HG02852 (cell line): Measurements from ENCODE around the gene CDS2.

ENCODE experiments used
- ATAC-seq: cut with Tn5 transposase; IDR thresholded peaks from one replicate; pipeline ENCODE4 v1.9.1; 2021; ENCODE audit warnings: mild to moderate bottlenecking, moderate library complexity; ENCODE audit not compliant: unreplicated experiment

Gene CDS2

GRCh38 chr20:5150226-5151076 lies 23.6 kb downstream of the CDS2 start:
- no peak for ATAC-seq

DNA sequence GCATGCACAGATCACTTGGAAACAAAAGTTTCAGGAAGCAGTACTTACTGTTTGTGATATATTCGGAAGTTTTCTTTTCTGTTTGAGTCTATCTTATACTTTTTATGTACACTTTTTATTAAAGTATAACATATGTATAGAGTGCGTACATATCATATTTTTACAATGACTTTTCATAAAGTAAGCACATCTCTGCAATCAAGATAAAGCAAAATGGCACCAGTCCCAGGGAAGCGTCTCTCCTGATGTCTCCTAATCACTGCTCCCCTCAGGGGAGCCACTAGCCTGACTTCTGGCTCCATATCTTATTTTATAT lies 26.3 kb downstream of the CDS2 start:
- ATAC-seq = no peak

GRCh38 chr20:5153612-5154542 lies 27.1 kb downstream of the CDS2 start:
- no peak for ATAC-seq

DNA sequence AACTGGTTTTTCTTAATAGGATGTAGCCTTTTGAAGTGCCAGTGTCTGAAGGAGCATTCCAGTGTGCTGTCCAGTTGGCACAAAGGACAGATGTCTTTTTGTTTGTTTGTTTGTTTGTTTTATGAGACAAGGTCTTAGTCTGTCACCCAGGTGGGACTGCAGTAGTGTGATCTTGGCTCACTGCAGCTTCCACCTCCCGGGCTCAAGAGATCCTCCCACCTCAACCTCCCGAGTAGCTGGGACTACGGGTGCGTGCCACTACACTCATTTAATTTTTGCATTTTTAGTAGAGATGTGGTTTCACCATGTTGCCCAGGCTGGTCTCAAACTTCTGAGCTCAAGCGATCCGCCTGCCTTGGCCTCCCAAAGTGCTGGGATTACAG lies 27.7 kb downstream of the CDS2 start:
- no peak for ATAC-seq

DNA sequence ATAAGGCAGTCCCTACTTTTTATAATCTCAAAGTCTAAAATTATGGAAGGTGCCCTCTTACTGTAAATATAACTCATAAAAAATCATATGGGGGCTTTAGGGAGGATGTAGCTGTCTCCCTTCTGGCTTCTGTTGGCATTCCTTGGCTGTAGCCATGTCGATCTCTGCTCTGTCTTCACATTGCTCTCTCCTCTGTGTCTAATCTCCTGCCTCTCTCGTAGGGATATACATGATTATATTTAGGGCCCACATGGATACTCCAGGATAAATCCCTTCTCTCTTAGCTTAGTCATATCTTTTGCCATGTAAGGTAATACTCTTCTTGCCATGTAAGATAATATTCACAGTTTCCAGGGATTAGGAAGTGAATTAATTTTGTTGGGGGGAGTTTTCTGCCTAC lies 28.6 kb downstream of the CDS2 start:
- ATAC-seq = no peak

DNA sequence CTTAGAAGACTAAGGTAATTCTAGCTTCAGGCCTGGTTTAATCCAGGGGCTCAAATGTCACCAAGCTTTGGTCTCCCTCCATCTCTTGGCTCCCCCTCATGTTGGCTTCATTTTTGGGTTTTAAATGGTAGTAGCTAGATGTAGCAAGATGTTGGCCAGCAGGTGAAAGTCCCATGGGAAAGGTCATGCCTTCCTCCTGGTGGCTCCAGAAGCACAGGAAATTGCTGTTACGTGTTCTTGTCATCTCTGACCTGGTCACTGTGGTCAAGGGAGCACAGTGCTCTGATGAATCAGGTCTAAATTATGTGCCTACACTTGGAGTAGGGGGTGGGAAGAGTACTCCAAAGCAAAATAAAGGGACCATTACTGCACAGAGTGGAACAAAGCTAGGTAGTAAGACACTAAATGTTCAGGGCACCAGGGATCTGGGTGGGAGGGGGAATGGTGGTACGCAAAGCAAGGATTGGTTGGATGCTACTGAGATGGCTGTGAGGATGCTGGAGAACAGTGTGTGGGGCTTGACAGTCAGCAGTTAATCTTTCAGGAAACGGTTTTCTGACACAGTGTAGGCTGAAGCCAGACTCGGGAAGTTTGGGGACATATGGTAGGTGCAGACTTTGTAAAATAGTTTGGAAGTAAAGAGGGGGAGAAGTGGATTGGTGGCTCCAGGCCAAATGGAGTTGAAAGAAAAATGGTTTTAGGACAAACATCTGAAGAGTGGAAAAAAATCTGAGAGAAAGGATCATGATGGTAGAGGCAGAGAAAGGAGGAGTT lies 30.1 kb downstream of the CDS2 start:
- no peak for ATAC-seq

GRCh38 chr20:5159928-5160327 lies 33.1 kb downstream of the CDS2 start:
- no peak for ATAC-seq

GRCh38 chr20:5160882-5161281 lies 34.1 kb downstream of the CDS2 start:
- ATAC-seq = no peak

- no peak for ATAC-seq
Observed at GRCh38 chr20:5161536-5162164, 34.8 kb downstream of the CDS2 start.

- no peak for ATAC-seq
Observed at GRCh38 chr20:5164645-5165625, 38.1 kb downstream of the CDS2 start.

- ATAC-seq = no peak
Observed at GRCh38 chr20:5168651-5169396, 42.0 kb downstream of the CDS2 start.

DNA sequence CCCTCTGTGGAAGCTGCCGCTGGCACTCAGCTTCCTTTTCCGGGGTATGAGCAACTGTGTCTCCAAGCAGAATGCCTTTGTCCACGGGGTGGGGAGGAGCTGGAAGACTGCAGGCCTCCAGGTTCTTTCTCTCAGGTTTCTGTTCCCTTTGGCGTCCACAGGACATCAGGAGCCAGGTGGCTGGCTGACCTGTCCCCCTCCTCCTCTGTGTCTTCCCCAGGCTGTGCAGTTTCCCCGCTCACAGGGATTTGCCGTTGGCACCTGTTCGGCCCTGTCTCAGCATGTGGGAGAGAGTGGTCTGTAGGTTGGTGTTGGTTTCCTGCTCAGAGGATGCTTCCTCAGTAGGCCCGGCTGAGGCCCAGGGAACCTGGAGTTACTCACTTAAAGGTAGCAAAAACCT lies 43.5 kb downstream of the CDS2 start:
- ATAC-seq = no peak

- ATAC-seq = no peak
Observed at GRCh38 chr20:5171064-5171789, 44.4 kb downstream of the CDS2 start.

DNA sequence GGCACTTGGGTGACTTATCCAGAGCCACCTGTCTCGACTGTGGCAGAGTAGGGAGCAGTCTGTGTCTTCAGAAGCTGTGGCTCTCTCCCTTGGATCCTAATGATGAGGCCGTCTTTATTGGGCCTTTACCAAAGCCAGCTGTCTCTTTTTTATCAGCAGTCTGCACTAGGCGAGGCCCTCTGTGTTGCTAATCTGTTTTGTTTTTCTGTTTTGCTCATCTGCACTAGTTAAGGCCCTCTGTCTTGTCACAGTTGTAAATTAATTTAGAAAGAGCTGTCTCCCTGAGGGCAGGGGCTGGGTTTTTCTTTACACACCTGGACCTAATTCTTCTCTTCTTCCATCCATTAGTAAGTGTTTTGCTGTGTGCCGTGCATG lies 45.0 kb downstream of the CDS2 start:
- ATAC-seq = peak; percentile 44

GRCh38 chr20:5172167-5172601 lies 45.4 kb downstream of the CDS2 start:
- ATAC-seq = peak; percentile 71

- ATAC-seq = no peak
Observed at GRCh38 chr20:5172903-5173463, 46.2 kb downstream of the CDS2 start.

DNA sequence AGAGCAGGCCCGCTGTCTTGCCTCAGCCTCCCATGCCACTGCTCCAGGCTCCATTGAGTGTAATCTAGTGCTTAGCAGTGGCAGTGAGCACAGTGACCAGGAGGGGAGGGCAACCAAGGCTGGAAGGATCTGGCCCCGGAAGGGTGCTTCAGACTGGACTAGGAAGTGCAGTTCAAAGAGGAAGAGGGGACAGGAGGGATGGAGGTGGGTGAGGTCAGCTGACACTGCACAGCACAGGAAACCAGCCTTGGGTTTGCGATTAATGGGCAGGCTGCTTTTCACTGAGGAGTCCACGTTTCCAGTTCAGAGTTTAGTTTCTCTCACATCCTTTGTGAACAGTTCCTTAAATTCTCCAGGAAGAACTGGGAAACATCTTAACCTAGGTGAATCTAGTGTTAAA lies 46.9 kb downstream of the CDS2 start:
- no peak for ATAC-seq

DNA sequence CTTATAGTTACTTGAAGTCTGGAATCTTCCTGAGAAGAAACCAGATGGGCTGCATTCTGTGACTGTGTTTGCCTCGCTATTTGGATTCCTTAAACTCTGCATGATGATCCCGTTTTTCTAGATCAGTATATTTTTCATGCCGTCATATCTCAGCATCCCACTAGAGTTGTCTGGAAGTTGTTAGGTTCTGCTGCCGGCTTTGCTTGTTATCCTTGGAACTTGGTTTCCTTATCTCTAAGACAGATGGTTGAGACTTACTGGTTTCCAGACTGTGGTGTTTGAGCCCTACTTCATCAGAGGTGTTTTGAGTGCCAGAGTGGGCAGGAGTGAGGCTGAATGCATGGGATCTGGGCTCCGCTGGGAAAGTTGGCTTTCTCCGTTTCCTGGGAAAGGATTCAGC lies 50.3 kb downstream of the CDS2 start:
- ATAC-seq = no peak
